Hypothalamus (tissue), 51 donors: Measurements from ENCODE around the gene MAD1L1.
"Not testable (repeated sequence)": the region's sequence is repeated elsewhere in the genome, so short reads cannot be mapped to it uniquely, and the experiment has no call there.

Source experiments
- DNase-seq, 51 donors: peaks; one replicate each; lab custom pipeline; 2025; lab: John Stamatoyannopoulos, UW

The MAD1L1 gene

GRCh38 chr7:2002561-2003450 lies 229.9 kb downstream of the MAD1L1 start:
- no peak for DNase-seq

DNA sequence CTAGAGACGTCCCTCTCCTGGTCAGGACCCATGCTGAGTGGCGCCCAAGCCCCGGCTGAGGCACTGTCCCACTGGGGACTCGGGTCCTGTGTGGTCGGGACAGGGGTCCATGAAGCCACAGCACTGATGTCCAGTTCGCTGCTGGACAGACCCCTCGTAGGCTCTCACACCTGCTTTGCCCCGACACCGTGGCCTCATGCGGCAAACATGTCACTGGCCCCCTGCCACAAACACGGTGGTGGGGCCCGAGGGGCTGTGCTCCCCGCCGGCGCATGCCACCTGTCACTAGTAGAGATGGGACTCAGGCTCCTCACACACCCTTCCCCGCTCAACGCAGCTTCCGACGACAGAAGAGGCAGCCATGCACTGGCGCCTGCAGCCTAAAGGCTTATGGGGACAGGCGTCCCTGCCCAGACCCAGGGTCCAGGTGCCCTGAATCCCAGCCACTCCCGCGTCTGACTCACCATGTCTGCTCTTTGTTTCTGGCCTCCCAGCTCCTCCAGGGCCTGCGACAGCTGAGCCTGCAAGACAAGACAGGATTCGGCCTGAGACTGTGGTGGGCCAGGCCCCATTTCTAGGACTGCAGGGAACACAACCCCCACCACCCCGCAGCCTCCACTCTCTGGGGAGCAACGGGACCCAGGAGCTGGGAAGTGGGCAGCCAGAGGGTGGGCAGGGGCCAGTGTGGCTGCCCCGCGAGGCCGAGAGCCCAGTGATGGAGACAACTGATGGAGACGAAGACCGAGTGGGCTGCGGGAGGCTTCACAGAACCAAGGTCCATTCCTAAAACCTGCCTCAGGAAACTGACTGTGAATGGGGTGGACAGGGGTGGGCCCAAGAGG lies 230.9 kb downstream of the MAD1L1 start:
- no peak for DNase-seq

- DNase-seq: no peak
These were observed 231.9 kb downstream of the MAD1L1 start for GRCh38 chr7:2000746-2001321.

DNA sequence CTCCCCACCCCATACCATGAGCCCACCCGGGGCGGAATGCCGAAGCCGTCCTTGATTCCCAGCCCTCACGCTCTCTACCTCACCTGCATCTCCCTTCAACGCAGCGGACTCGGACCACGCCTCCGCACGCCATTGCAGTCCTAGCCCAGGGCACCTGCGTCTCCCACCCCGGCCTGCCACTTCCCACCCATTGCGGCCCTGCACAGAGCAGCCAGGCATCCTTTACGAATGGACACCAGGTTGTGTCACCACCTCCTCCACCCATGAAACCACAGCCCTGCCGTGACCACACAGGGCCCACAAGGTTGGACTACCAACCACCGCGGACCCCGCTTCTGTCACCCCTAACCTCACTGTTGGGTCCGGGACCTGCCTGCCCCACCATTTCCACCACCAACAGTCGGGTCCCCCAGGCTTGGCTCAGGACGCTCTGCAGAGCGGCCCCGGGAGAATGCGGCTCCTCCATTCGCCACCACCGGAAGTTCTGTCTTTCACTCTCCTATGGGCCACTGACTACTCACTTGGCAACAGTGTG lies 232.5 kb downstream of the MAD1L1 start:
- DNase-seq: no peak

DNA sequence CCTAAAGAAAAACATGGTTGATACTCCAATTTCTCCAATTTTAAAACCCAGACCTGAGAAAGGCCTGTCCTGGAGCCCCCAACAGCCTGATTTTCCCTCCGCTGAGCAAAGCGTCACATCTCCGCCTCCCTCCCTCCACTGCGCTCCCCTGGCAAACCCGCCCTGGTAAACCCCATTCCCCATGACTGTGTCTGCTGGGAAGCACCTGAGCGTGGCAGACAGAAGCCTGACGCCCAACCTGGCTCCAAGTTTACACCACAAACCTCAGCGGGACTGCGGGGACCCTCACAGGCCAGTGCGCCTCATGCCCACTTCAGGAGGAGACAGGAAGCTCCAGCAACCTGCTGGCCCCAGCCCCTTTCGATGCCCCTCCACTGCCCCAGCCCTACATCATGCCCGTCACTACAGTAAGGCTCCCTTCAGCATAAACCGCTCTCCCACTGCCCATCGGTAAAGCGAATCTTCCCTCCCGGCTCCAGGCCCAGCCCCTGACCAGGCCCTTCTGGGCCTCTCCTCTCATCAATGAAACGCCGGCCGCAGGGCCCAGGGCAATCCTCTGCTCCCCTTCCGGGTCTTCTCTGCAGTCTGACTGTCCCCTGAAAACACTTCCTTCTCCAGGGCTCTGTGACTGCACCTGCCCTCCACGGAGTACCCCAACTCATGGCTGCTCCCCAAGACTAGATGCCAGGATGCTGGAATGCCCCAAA lies 233.3 kb downstream of the MAD1L1 start:
- no peak for DNase-seq

DNA sequence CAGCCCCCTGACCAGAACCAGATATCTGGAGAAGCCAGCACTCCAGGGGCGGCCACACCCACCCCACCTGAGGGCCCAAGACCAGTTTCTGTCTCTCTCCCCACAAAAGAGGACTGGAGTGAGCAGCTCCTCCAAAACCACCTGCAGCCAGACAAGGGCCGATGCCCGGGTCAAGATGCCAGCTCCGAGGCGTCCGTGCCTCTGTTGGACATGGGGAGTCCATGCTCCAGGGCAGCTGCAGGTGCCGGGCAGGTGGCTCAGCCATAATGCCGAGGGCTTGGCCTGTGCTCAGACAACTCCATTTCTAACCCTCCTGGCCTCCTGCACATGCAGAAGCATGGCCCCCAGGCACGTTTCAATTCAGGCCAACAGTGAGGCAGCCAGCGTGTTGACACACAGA lies 234.6 kb downstream of the MAD1L1 start:
- no peak for DNase-seq

DNA sequence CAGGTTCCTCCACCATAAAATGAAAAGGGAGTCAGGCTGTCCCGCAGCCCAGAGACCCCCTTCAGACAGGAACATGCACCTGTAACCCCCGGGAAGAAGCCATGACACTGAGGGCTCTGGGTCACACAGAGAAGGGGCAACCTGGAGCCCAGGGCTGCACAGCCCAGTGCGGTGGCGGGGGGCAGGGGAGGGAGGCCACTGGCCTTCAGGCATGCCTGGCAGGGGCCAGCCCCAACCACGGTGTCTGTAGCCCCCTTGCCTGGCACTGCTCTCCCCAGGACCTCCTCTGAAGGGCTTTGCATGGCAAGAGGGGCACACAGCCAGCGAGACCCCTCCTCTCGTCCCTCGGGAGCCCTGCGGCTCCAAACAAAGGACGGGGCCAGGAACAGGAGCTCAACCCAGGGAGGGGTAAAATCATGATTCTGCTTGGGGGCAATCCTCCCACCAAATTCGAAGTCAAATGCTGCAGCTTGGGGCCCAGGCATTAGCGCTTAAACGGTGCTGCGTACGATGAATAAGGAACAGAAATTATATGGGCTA lies 235.1 kb downstream of the MAD1L1 start:
- no peak for DNase-seq

DNA sequence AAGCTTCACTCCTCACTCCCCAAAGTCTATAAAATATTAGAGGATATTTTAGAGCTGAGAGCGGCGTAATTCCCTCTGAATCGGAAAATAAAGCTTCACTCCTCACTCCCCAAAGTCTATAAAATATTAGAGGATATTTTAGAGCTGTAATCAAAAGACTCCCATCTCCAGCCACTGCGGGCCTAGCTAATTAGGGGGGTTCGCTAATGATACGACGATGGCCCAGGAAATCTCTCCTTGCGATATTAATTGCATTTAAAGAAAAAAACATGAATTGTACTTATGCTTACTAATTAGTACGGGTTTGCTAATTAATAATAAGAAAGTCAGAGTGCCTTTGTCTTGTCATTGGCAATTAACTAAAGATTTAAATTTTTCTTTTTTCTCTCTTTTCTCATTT lies 235.9 kb downstream of the MAD1L1 start:
- no peak for DNase-seq

DNA sequence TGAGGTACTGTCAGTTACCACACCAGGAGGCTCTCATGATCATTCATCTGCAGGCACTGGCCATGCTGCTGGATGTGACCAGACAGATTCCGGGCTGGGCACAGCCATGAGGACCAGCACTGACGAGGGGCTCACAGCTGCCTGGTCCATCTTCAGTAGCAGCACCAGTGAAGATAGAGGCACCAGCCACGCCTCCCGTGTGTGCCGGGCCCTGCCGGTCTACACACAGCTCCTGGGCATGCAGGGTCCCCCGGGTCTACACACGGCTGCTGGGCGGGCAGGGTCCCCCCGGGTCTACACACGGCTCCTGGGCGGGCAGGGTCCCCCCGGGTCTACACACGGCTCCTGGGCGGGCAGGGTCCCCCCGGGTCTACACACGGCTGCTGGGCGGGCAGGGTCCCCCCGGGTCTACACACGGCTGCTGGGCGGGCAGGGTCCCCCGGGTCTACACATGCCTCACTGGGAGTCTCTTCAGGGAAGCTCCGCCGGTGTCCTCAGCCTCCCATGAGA lies 236.8 kb downstream of the MAD1L1 start:
- DNase-seq: not testable (repeated sequence)

DNA sequence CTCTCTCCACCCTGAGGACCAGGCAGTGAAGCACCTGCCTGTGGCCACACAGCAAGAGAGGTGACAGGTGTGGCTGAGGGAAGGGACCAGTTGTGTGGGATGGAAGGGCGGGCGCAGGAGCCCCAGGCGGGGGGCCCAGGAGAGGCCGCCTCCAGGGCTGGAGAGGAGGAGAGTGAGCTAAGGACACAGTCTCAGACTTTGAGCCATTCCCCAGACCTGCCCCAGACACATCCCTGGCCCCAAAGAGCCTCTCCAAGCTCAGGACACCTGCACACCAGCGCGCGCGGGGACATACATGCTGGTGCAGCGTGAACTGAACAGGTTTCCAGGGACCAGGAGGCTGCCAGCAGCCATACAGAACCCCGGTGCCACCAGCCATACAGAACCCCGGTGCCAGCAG lies 237.3 kb downstream of the MAD1L1 start:
- DNase-seq: no peak

GRCh38 chr7:1994931-1995330 lies 237.8 kb downstream of the MAD1L1 start:
- DNase-seq: no peak

- no peak for DNase-seq
These were observed 238.7 kb downstream of the MAD1L1 start for GRCh38 chr7:1993776-1994740.

DNA sequence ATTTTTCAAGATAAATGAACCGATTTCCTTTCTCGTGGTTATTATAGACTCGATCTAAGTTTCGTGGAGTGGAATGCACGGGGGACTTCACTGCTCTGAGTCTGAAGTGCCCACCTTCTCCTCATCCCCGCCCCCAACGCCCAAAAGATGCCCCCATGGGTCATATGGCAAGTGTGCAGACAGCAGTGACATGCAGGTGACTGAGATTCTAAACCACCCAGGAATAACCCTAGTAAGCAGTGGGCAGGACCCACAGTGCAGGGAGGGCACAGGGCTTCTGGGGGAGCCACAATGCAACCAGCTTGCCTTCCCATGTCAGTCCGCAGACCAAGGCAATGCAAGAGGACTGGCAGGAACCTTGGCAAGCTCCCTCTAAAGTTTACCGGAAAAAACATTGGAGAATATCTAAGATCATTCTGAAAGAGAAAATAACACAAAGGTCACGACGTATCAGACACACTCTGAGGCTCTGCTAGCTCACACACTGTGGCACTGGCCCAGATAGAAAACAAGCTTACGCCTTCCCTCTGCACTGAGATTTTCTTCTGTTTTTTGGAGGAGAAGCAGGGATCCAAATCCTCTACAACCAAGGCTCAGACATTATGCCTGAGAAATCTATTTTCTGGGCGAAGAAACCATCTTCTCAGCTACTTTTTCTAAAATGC lies 239.6 kb downstream of the MAD1L1 start:
- no peak for DNase-seq

GRCh38 chr7:1992554-1992953 lies 240.2 kb downstream of the MAD1L1 start:
- DNase-seq: no peak

GRCh38 chr7:1990001-1990670 lies 242.6 kb downstream of the MAD1L1 start:
- no peak for DNase-seq

- no peak for DNase-seq
These were observed 243.5 kb downstream of the MAD1L1 start for GRCh38 chr7:1989049-1989860.

- no peak for DNase-seq
These were observed 244.2 kb downstream of the MAD1L1 start for GRCh38 chr7:1988533-1988930.
